ENCODE measurements around the gene RASAL3. TPM values are rescaled to one million over a fixed set of nuclear protein-coding genes. Genes with fewer than 3 reads are reported as not detected.
A peak's percentile ranks its signal among the peaks of the same experiment; 100 is the strongest.

RASAL3 gene
- total RNA-seq, 2 donors from 2014 or later, result 2.6 to 3.6 TPM

GRCh38 chr19:15441317-15441716, 23.0 kb downstream of the RASAL3 start:
- H3K4me1 ChIP-seq, result peaks cover 16% of the 10 kb centered on the region
- no peak overlapping the region for H3K4me3 ChIP-seq
- no peak for ATAC-seq
- H3K27ac ChIP-seq, result no peak overlapping the region
- TF ChIP-seq POLR2A (IDR thresholded peaks at IDR 0.05), result no peak
- TF ChIP-seq, protein P1, sequence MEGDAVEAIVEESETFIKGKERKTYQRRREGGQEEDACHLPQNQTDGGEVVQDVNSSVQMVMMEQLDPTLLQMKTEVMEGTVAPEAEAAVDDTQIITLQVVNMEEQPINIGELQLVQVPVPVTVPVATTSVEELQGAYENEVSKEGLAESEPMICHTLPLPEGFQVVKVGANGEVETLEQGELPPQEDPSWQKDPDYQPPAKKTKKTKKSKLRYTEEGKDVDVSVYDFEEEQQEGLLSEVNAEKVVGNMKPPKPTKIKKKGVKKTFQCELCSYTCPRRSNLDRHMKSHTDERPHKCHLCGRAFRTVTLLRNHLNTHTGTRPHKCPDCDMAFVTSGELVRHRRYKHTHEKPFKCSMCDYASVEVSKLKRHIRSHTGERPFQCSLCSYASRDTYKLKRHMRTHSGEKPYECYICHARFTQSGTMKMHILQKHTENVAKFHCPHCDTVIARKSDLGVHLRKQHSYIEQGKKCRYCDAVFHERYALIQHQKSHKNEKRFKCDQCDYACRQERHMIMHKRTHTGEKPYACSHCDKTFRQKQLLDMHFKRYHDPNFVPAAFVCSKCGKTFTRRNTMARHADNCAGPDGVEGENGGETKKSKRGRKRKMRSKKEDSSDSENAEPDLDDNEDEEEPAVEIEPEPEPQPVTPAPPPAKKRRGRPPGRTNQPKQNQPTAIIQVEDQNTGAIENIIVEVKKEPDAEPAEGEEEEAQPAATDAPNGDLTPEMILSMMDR (IDR thresholded peaks at IDR 0.05), result no peak
- H3K9me3 ChIP-seq, result no peaks in the 10 kb centered on the region
- intact Hi-C loops (cut with DNase I), result no loop called here
- no peaks in the 10 kb centered on the region for H3K27me3 ChIP-seq
- DNase-seq, result no peak
- WGBS, 2 donors, result 79 to 85% methylated on average over 3 of the region's 3 CpGs
- no peaks in the 10 kb centered on the region for H3K36me3 ChIP-seq (replicated peaks in 1 of 2; ENCODE audit: insufficient read depth in 1 of 2, low read depth in 2 of 2)

- WGBS, 2 donors, result 86 to 90% methylated on average over 10 to 32 of the region's 38 CpGs
- no peak for ATAC-seq
- Histone ChIP-seq H3K4me1 (peaks cover 16% of the 10 kb centered on the region), H3K4me3 (no peak overlapping the region), H3K36me3 (replicated peaks in 1 of 2; ENCODE audit: insufficient read depth in 1 of 2, low read depth in 2 of 2) (no peaks in the 10 kb centered on the region), H3K27me3 (no peaks in the 10 kb centered on the region), H3K9me3 (no peaks in the 10 kb centered on the region), H3K27ac (no peak overlapping the region)
- TF ChIP-seq, protein P1 (IDR thresholded peaks at IDR 0.05), result no peak
- intact Hi-C loops (cut with DNase I), result no loop called here
- DNase-seq, result no peak
These were observed 24.3 kb downstream of the RASAL3 start for GRCh38 chr19:15439821-15440641.

GRCh38 chr19:15439078-15439799, 25.1 kb downstream of the RASAL3 start:
- no peaks in the 10 kb centered on the region for H3K36me3 ChIP-seq (replicated peaks in 1 of 2; ENCODE audit: insufficient read depth in 1 of 2, low read depth in 2 of 2)
- peaks cover 16% of the 10 kb centered on the region for H3K4me1 ChIP-seq
- WGBS, 2 donors, result 71 to 90% methylated on average over 9 to 17 of the region's 25 CpGs
- H3K27me3 ChIP-seq, result no peaks in the 10 kb centered on the region
- ATAC-seq, result no peak
- no peaks in the 10 kb centered on the region for H3K9me3 ChIP-seq
- intact Hi-C loops (cut with DNase I), result no loop called here
- H3K4me3 ChIP-seq, result no peak overlapping the region
- TF ChIP-seq, protein P1 (IDR thresholded peaks at IDR 0.05), result no peak
- no peak for TF ChIP-seq POLR2A (IDR thresholded peaks at IDR 0.05)
- DNase-seq, result no peak
- no peak overlapping the region for H3K27ac ChIP-seq

DNA sequence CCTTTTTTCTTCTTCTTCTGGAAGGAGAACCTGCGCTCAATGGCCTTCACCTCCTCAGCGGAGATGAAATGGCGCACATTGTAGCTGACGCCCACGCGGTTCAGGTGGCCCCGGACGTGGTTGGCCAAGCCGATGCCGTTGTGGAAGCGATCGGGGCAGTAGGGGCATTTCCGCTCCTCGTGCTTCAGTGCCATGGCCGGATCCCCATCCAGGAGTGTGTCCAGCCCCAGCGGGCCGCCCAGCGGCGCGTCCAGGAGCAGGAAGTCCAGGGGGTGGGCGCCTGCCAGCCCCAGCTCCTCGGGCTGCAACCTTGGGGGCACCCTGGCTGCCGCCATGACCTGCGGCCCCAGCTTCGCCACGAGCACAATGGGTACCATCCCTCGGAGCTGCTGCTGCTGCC, 25.8 kb downstream of the RASAL3 start:
- intact Hi-C loops (cut with DNase I), result no loop called here
- peaks cover 19% of the 10 kb centered on the region for H3K4me1 ChIP-seq
- peak overlapping the region in 1 of 4 donors; percentile 39 for H3K27ac ChIP-seq
- no peaks in the 10 kb centered on the region for H3K9me3 ChIP-seq
- ATAC-seq (no peak), DNase-seq (no peak)
- no peaks in the 10 kb centered on the region for H3K27me3 ChIP-seq
- H3K36me3 ChIP-seq (replicated peaks in 1 of 2; ENCODE audit: insufficient read depth in 1 of 2, low read depth in 2 of 2), result no peaks in the 10 kb centered on the region
- WGBS, 2 donors, result 89 to 93% methylated on average over 3 to 20 of the region's 27 CpGs
- H3K4me3 ChIP-seq, result no peak overlapping the region
- TF ChIP-seq, protein P1 (IDR thresholded peaks at IDR 0.05), result no peak
- no peak for TF ChIP-seq POLR2A (IDR thresholded peaks at IDR 0.05)
